ENCODE results near the gene IL17REL.

Gene IL17REL

DNA sequence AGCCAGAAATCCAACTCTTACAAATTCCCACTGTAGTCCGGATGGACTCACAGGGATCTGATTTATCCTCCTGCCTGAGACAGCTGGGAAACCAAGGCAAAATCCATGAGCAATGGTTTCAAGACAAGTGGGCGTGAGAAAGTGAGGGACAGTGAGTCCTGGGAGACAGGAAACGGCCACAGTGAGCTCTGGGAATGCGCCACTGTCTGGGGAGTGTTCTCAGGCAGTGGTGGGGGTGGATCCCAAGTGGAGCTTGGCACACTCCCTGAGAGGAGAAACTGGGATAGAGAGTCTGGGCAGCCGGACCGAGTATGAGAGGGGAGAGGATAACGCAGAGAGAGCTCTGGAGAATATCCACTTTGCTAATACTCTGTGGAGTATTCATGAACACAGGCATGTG, 9.8 kb downstream of the IL17REL start:
- no peak for DNase-seq (ENCODE audit: low spot score)

- no peak for DNase-seq (ENCODE audit: low spot score)
These were observed 11.0 kb downstream of the IL17REL start for GRCh38 chr22:50001388-50002231.

- no peak for DNase-seq (ENCODE audit: low spot score)
These were observed 11.8 kb downstream of the IL17REL start for GRCh38 chr22:50000587-50001387.

DNA sequence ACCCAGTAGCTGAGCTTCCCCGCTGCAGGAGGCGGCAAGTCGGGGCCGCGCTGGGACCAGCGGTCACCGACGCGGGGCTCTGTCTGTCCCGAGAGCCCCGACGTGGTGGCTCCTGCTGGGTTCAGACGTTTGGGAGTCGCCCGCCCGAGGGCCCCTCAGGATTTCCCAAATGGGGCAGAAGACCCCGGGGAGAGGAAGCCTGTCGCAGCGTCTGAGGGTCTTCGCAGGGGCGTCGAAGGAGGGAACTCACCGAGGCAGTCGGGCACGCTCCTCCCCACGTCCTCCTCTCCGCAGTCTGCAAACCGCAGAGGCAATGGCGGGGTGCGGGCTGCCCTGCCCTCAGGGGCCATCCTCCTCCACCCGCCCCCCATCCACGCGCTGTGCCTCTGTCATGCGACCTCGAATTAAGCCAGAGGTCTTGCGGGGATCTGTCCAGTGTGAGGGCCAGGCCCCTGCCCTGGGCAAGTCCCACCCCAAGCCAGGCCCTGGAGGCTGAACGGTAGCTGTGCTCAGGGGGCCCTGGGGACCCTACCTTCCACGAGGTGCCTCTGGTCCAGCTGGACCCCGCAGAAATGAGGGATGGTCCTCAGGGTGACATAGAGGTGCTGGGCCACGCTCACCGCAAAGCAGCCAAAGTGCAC, 12.5 kb downstream of the IL17REL start:
- DNase-seq (ENCODE audit: low spot score), result no peak

GRCh38 chr22:49999063-49999945, 13.3 kb downstream of the IL17REL start:
- no peak for DNase-seq (ENCODE audit: low spot score)

DNA sequence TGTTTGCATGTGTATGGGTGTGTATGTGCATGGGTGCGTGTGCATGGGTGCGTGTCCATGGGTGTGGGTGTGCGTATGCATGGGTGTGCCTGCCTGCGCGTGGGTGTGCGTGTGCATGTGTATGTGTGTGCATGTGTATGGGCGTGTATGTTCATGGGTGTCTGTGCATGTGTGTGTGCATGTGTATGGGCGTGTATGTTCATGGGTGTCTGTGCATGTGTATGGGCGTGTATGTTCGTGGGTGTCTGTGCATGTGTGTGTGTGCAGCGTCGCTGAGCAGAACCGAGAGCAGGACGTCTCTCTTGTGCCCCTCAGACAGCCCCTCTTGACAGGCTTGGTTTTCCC, 13.9 kb downstream of the IL17REL start:
- DNase-seq (ENCODE audit: low spot score), result no peak

- DNase-seq (ENCODE audit: low spot score), result no peak
These were observed 14.4 kb downstream of the IL17REL start for GRCh38 chr22:49997932-49998717.

DNA sequence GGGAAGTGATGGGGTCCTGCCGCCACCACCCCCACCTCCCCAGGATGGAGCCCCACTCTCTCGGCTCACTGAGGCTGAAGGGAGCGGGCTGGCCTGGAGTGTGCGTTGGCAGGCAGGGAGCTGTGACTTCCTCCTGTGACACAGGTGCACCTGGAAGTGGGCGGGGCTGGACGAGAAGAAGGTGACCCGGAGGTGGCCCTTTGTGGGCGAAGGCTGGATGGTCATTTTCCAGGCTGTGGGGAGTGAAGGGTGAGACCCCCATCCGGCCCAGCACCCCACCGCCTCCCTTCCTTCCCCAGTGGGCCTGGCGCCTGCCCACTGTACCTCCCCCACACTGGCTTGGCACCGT, 15.3 kb downstream of the IL17REL start:
- DNase-seq (ENCODE audit: low spot score), result no peak

DNA sequence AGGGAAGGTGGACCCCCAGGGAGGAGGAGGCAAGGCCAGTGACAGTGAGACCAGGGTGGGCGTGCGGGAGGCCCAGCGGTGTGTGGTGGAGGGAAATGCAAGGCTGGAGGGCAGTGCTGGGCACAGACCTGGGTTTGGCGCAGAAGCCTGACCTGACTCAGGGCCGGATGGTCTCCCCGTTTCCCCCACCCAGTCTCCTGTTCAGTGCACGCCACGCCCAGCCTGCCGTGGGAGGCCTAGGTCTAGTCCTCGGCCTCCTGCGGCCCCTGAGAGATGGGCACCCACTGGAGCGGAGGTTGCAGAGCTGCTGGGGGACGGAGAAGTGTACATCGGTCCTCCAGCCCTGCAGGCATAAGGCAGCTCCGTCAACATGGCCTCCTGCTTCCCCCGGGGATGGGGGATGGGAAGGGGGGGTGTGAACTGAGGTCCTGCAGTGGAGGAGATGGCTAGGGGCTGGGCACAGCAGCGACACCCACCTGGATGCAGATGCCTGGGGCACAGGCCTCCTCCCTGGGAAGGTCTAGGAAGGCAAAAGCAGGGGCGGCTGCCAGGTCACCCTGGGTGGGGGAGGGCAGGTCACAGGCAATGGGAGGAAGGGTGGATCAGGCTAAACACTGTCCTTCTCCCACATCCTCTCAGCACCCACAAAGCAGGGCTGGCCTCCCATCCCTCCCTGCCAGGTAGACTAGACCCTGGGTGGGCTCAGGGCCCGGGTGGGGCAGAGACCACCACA, 15.9 kb downstream of the IL17REL start:
- no peak for DNase-seq (ENCODE audit: low spot score)

DNA sequence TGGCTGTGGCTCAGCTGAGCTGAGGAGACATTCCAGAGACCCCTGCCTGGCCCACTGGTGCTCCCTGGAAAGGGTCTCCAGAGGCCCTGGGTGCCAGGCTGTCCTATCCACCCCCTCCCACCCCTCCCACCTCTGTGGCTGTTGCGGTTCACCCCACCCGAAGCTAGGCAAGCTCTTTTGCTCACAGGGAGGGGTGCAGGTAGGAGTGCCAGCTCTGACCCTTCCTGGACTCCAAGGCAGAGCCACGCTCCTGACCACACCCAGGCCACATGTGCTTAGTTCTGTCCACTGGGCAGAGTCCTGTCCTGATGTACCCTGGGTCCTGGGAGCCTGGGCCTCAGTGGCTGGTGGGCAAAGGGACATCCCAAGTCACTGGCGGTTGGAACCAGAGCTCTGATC, 16.4 kb downstream of the IL17REL start:
- no peak for DNase-seq (ENCODE audit: low spot score)

DNA sequence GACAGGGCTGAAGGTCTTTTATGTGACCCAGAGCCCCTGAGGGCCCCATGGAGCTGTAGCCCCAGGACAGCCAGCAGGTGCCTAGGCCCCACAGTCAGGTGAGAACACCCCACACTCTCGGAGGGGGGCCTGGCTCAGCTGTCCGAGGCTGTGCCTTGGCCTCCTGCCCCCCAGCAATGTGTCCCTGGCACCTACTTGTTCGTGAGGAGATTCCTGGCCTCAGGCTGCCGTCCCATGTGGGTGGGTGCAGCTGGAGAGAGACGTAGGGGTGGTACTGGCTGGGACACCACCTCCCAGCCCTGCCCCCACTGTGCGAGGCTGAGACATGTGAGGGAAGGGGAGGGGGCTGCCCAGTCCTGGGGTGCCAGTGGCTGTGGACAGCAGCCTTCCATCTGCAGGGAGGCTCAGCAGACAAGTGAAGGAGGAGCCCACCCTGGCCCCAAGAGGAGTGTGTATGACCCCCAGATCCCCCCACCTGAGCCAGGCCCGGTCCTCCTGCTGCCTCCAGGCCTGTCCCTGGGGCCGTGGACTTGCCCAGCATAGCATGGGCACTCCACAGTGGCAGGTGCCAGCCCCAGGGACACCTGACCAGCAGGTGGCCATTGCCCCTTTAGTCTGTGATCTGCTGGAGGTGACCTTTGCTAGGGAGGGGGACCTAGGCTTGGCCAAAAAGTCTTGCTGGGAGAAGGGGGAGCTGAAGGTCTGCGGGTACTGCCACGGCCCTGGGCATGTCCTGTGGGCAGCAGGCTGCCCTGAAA, 17.0 kb downstream of the IL17REL start:
- no peak for DNase-seq (ENCODE audit: low spot score)

- DNase-seq (ENCODE audit: low spot score), result no peak
These were observed 17.6 kb downstream of the IL17REL start for GRCh38 chr22:49995041-49995360.

- no peak for DNase-seq (ENCODE audit: low spot score)
These were observed 18.1 kb downstream of the IL17REL start for GRCh38 chr22:49994361-49995040.

GRCh38 chr22:49993649-49994360, 18.8 kb downstream of the IL17REL start:
- no peak for DNase-seq (ENCODE audit: low spot score)

DNA sequence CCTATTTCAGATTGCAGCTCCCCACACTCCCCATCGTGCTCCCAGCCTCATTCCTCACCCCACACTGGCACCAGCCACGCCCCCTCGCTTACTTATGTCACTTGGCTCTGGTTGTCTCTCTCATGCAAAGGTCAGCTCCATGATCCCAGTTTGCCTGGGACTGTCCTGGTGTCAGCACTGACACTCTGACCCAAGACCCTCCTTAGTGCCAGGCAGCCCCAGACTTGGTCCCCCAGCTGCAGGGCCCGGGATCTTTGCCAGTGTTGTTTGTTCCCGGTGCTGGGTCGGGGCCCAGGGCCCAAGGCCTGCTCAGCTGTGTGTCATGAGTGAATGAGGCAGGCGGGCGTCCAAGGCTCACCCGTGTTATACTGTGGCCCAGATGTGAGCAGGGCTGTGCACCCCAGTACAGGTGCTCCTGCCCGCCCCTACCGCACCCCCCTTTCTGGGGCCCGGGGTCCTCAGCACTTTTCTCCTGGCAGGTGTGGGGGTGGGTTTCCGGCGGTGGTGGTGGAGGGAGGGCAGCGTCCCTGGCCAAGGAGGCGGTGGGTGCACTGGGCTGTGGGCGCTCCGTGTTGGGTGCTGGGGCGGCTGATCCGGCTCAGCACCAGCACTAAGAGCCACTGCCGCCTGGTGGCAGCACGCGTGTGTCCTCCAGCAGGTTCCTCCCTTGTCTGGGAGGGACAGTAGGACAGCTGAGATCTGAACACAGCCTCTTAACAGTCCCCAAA, 19.5 kb downstream of the IL17REL start:
- peak; percentile 25 for DNase-seq (ENCODE audit: low spot score)

DNA sequence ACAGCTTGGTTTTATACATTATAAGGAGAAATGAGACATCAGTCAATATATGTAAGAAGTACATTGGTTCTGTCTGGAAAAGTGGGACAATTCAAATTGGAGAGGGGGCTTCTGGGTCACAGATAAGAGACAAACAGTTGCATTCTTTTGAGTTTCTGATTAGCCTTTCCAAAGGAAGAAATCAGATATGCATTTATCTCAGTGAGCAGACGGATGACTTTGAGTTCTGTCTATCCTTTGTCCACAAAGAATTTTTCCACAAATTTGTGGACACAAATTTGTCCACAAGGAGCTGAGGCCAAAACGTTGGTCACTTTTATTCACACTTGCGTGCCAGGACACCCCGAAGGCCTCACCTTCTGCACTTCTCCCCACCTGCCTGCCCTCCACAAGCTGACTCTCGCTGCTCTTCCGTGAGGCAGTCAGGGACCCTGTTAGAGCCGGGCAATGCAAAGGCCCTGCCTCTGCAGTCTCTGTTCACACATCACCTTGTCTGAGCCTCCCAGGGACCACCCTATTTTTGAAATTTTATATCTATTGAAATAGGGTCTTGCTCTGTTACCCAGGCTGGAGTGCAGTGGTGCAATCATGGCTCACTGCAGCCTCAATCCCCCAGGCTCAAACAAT, 20.5 kb downstream of the IL17REL start:
- DNase-seq (ENCODE audit: low spot score), result no peak

- DNase-seq (ENCODE audit: low spot score), result no peak
These were observed 21.4 kb downstream of the IL17REL start for GRCh38 chr22:49991167-49991566.
